Activated naive CD4-positive, alpha-beta T cell treated with anti-CD3 and anti-CD28 coated beads, Interleukin-2, amount 50 U/mL, for 16 hours (primary cell): ENCODE data around the gene PACS2.
"Not testable (repeated sequence)": the region's sequence is repeated elsewhere in the genome, so short reads cannot be mapped to it uniquely, and the experiment has no call there.

Experiments used
- DNase-seq: peaks from one replicate; pipeline ENCODE4 v3.0.0-alpha.2; 2020

PACS2 gene

GRCh38 chr14:105314287-105315200, at the start of gene PACS2:
TSS of gene PACS2 (plus strand) at chr14:105314748. CDS start at chr14:105314919, 171 bp downstream.
- DNase-seq, result peak; percentile 79

GRCh38 chr14:105267820-105268548, 46.6 kb upstream of the PACS2 start:
- no peak for DNase-seq

GRCh38 chr14:105268736-105269354, 45.7 kb upstream of the PACS2 start:
- DNase-seq, result no peak

- no peak for DNase-seq
Observed at GRCh38 chr14:105269405-105269804, 45.1 kb upstream of the PACS2 start.

- no peak for DNase-seq
Observed at GRCh38 chr14:105271224-105271890, 43.2 kb upstream of the PACS2 start.

GRCh38 chr14:105272623-105273022, 41.9 kb upstream of the PACS2 start:
- no peak for DNase-seq

GRCh38 chr14:105273062-105273461, 41.5 kb upstream of the PACS2 start:
- DNase-seq, result no peak

GRCh38 chr14:105274637-105275036, 39.9 kb upstream of the PACS2 start:
- DNase-seq, result no peak

GRCh38 chr14:105275267-105275946, 39.1 kb upstream of the PACS2 start:
- no peak for DNase-seq

- DNase-seq, result not testable (repeated sequence)
Observed at GRCh38 chr14:105277448-105277847, 37.1 kb upstream of the PACS2 start.

- no peak for DNase-seq
Observed at GRCh38 chr14:105279642-105280361, 34.7 kb upstream of the PACS2 start.

- DNase-seq, result no peak
Observed at GRCh38 chr14:105280525-105280924, 34.0 kb upstream of the PACS2 start.

- DNase-seq, result no peak
Observed at GRCh38 chr14:105281371-105282097, 33.0 kb upstream of the PACS2 start.

- DNase-seq, result no peak
Observed at GRCh38 chr14:105282098-105282725, 32.3 kb upstream of the PACS2 start.

- no peak for DNase-seq
Observed at GRCh38 chr14:105283028-105283427, 31.5 kb upstream of the PACS2 start.

GRCh38 chr14:105283899-105284298, 30.6 kb upstream of the PACS2 start:
- DNase-seq, result no peak

- no peak for DNase-seq
Observed at GRCh38 chr14:105285174-105285573, 29.4 kb upstream of the PACS2 start.

GRCh38 chr14:105286759-105287144, 27.8 kb upstream of the PACS2 start:
- DNase-seq, result no peak

- no peak for DNase-seq
Observed at GRCh38 chr14:105287249-105288102, 27.1 kb upstream of the PACS2 start.
